CD4-positive, alpha-beta T cell treated with Interleukin-2 at 100 ng/mL for 4 hours (primary cell): ENCODE data around the gene C2CD4C.
"Not testable (repeated sequence)": the region's sequence is repeated elsewhere in the genome, so short reads cannot be mapped to it uniquely, and the experiment has no call there.

ENCODE experiments used
- DNase-seq: peaks from one replicate; pipeline ENCODE4 v3.0.0-alpha.2; 2020; ENCODE audit warnings: low spot score

The C2CD4C gene

GRCh38 chr19:438416-438958 is 29.5 kb upstream of the C2CD4C start:
- no peak for DNase-seq

- DNase-seq, result no peak
Measured at GRCh38 chr19:437041-437440, 28.1 kb upstream of the C2CD4C start.

- no peak for DNase-seq
Measured at GRCh38 chr19:436413-436950, 27.5 kb upstream of the C2CD4C start.

GRCh38 chr19:435707-436412 is 26.9 kb upstream of the C2CD4C start:
- no peak for DNase-seq

GRCh38 chr19:435056-435706 is 26.2 kb upstream of the C2CD4C start:
- DNase-seq, result no peak

GRCh38 chr19:434152-434960 is 25.4 kb upstream of the C2CD4C start:
- DNase-seq, result no peak

GRCh38 chr19:430701-431100 is 21.8 kb upstream of the C2CD4C start:
- DNase-seq, result no peak

GRCh38 chr19:428149-428548 is 19.2 kb upstream of the C2CD4C start:
- DNase-seq, result no peak

- not testable (repeated sequence) for DNase-seq
Measured at GRCh38 chr19:427675-428074, 18.7 kb upstream of the C2CD4C start.

- no peak for DNase-seq
Measured at GRCh38 chr19:426725-427445, 17.9 kb upstream of the C2CD4C start.

GRCh38 chr19:425056-425455 is 16.1 kb upstream of the C2CD4C start:
- DNase-seq, result no peak

GRCh38 chr19:424546-424945 is 15.6 kb upstream of the C2CD4C start:
- no peak for DNase-seq

- DNase-seq, result no peak
Measured at GRCh38 chr19:423691-424466, 14.9 kb upstream of the C2CD4C start.

GRCh38 chr19:422917-423226 is 13.9 kb upstream of the C2CD4C start:
- not testable (repeated sequence) for DNase-seq

GRCh38 chr19:422213-422916 is 13.4 kb upstream of the C2CD4C start:
- no peak for DNase-seq

GRCh38 chr19:419721-420515 is 11.0 kb upstream of the C2CD4C start:
- DNase-seq, result no peak

GRCh38 chr19:418761-419671 is 10.1 kb upstream of the C2CD4C start:
- no peak for DNase-seq

- no peak for DNase-seq
Measured at GRCh38 chr19:416416-416815, 7.5 kb upstream of the C2CD4C start.

- no peak for DNase-seq
Measured at GRCh38 chr19:415292-415691, 6.3 kb upstream of the C2CD4C start.
